Neural progenitor cell (in vitro differentiated cells): ENCODE measurements around the gene TRIOBP. TPM values are rescaled to one million over a fixed set of nuclear protein-coding genes. Genes with fewer than 3 reads are reported as not detected.

Experiments
- DNase-seq: peaks from one replicate; pipeline ENCODE4 v3.0.0-alpha.2; 2016; ENCODE audit warnings: low spot score
- H2AFZ ChIP-seq: fragments of 200-600 bp; sonication (generic); replicated peaks from 2 replicates; pipeline ENCODE4 v1.6.1; 2016; ENCODE audit warnings: antibody characterized with exemption
- H3F3A ChIP-seq: fragments of 200-600 bp; sonication (generic); 2 replicates; pipeline ENCODE4 v1.6.1; 2016; ENCODE audit warnings: antibody characterized with exemption, low read depth
- H3K27ac ChIP-seq: fragments of 200-600 bp; sonication (generic); 2 replicates; pipeline ENCODE4 v1.5.1; 2016; ENCODE audit warnings: mild to moderate bottlenecking
- H3K27me3 ChIP-seq: fragments of 200-600 bp; sonication (generic); 2 replicates; pipeline ENCODE4 v1.6.1; 2016; ENCODE audit warnings: mild to moderate bottlenecking, moderate library complexity
- H3K36me3 ChIP-seq: fragments of 200-600 bp; sonication (generic); 2 replicates; pipeline ENCODE4 v1.5.1; 2016
- H3K4me1 ChIP-seq: fragments of 200-600 bp; sonication (generic); 2 replicates; pipeline ENCODE4 v1.6.1; 2016; ENCODE audit warnings: mixed run types
- H3K4me2 ChIP-seq: fragments of 200-600 bp; sonication (generic); 2 replicates; pipeline ENCODE4 v1.6.1; 2016
- H3K4me3 ChIP-seq: fragments of 200-600 bp; sonication (generic); 2 replicates; pipeline ENCODE4 v1.5.1; 2016
- H3K79me2 ChIP-seq: fragments of 200-600 bp; sonication (generic); 2 replicates; pipeline ENCODE4 v1.6.1; 2016; ENCODE audit warnings: low read depth
- H3K9ac ChIP-seq: fragments of 200-600 bp; sonication (generic); 2 replicates; pipeline ENCODE4 v1.6.1; 2016
- H3K9me3 ChIP-seq: fragments of 200-600 bp; sonication (generic); 2 replicates; pipeline ENCODE4 v1.5.1; 2016; ENCODE audit warnings: low read depth
- H4K20me1 ChIP-seq: fragments of 200-600 bp; sonication (generic); 2 replicates; pipeline ENCODE4 v1.6.1; 2016; ENCODE audit warnings: low read depth
- H3K27ac Mint-ChIP-seq: 3 replicates; pipeline ENCODE4 v1.8.0; 2021; ENCODE audit warnings: mixed read lengths
- H3K27me3 Mint-ChIP-seq: 2 replicates; pipeline ENCODE4 v1.8.0; 2022; ENCODE audit warnings: low read depth, mild to moderate bottlenecking, inconsistent platforms, moderate library complexity, mixed read lengths; ENCODE audit not compliant: insufficient read depth
- H3K36me3 Mint-ChIP-seq: 3 replicates; pipeline ENCODE4 v1.8.0; 2021; ENCODE audit warnings: mixed read lengths
- H3K4me1 Mint-ChIP-seq: 3 replicates; pipeline ENCODE4 v1.8.0; 2021; ENCODE audit warnings: mixed read lengths
- H3K4me3 Mint-ChIP-seq: 3 replicates; pipeline ENCODE4 v1.8.0; 2021; ENCODE audit warnings: mild to moderate bottlenecking, moderate library complexity, mixed read lengths
- H3K9me3 Mint-ChIP-seq: 3 replicates; pipeline ENCODE4 v1.8.0; 2020; ENCODE audit warnings: mixed read lengths
- CTCF ChIP-seq: fragments of 200-600 bp; sonication (generic); IDR thresholded peaks from 2 replicates; pipeline ENCODE4 v1.5.1; 2017; ENCODE audit warnings: antibody characterized with exemption, mild to moderate bottlenecking
- EZH2 ChIP-seq: fragments of 200-600 bp; sonication (generic); IDR thresholded peaks from 2 replicates; pipeline ENCODE4 v1.6.1; 2017; ENCODE audit warnings: antibody characterized with exemption, mild to moderate bottlenecking, moderate library complexity
- EZH2phosphoT487 ChIP-seq: fragments of 200-600 bp; sonication (generic); IDR thresholded peaks from 2 replicates; pipeline ENCODE4 v1.6.1; 2017; ENCODE audit warnings: antibody characterized with exemption
- total RNA-seq: library from RNA; depleted of rRNA; stranded (reverse); fragments of >200 nt; gene quantifications from 2 replicates; pipeline ENCODE4 v1.2.3, GENCODE V29; 2015; ENCODE audit warnings: low replicate concordance

Gene TRIOBP
- total RNA-seq, 1 donor from 2014 or later, result 25.2 TPM

DNA sequence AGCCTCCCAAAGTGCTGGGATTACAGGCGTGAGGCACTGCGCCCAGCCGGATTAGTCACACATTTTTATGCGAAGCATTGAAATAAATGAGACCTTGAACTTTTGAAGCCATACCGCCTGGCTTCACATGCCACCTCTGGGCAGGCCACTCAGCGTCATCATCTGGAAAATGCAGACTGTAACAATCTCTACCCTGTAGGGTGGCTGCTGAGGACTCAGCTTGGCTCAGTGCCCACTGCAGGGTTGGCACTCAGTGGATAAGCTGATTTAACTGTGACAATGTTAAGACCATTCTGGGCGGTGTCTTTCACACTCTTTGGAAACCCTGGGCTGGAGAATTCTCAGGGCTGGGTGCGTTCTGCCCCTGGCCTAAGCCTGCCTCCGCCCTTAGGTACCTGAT is 48.9 kb upstream of the TRIOBP start:
- Histone ChIP-seq H3K27me3 (no peaks in the 10 kb centered on the region), H2AFZ (no peak overlapping the region), H3K36me3 (no peaks in the 10 kb centered on the region), H3K27ac (no peak overlapping the region), H3K4me2 (no peak overlapping the region), H3K9ac (no peak overlapping the region), H3K4me1 (no peaks in the 10 kb centered on the region), H3K9me3 (no peaks in the 10 kb centered on the region), H3K4me3 (no peak overlapping the region), H3K79me2 (no peaks in the 10 kb centered on the region), H3F3A (no peaks in the 10 kb centered on the region), H4K20me1 (peaks cover 4% of the 10 kb centered on the region)
- TF ChIP-seq EZH2 (no peak), EZH2phosphoT487 (no peak), CTCF (no peak)
- H3K9me3 Mint-ChIP-seq, result no peaks in the 10 kb centered on the region
- no peak overlapping the region for H3K27ac Mint-ChIP-seq
- peaks cover 2% of the 10 kb centered on the region for H3K27me3 Mint-ChIP-seq
- H3K4me1 Mint-ChIP-seq, result peaks cover 2% of the 10 kb centered on the region
- DNase-seq, result no peak
- peaks cover 2% of the 10 kb centered on the region for H3K36me3 Mint-ChIP-seq
- no peak overlapping the region for H3K4me3 Mint-ChIP-seq

DNA sequence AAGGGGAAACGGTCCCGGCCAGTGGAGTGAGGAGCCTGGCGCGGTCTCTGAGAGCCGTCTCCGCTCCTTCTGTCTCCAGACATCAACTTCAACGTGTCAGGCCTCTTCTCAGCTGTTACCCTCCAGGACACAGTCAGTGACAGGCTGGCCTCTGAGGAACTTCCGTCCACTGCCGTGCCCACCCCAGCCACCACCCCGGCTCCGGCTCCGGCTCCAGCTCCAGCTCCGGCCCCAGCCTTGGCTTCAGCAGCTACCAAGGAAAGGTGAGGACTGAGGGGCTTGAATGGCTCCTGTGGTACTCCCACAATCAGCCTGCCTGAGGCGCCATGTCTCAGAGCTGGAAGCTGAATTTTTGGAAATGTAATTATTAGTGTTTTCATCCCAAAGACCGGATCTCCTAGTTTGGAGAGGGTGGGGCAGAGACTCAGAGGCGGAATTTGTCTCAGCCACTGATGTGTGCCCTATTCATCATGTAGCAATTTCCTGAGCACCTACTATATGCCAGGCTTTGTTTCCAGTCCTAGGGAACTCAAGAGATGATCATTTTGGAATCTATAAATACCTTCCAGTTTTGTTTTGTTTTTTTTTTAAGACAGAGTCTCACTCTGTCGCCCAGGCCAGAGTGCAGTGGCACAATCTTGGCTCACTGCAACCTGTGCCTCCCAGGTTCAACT is 46.2 kb upstream of the TRIOBP start:
- Histone ChIP-seq H2AFZ (no peak overlapping the region), H4K20me1 (no peaks in the 10 kb centered on the region), H3K36me3 (no peaks in the 10 kb centered on the region), H3K4me2 (no peak overlapping the region), H3K27ac (no peak overlapping the region), H3K79me2 (no peaks in the 10 kb centered on the region), H3K4me3 (no peak overlapping the region), H3K4me1 (no peaks in the 10 kb centered on the region), H3F3A (no peaks in the 10 kb centered on the region), H3K27me3 (no peaks in the 10 kb centered on the region), H3K9ac (no peak overlapping the region), H3K9me3 (no peaks in the 10 kb centered on the region)
- TF ChIP-seq CTCF (no peak), EZH2 (no peak), EZH2phosphoT487 (no peak)
- Mint-ChIP-seq H3K27ac (no peak overlapping the region), H3K9me3 (no peaks in the 10 kb centered on the region), H3K4me1 (no peaks in the 10 kb centered on the region), H3K27me3 (peaks cover 3% of the 10 kb centered on the region), H3K36me3 (peaks cover 2% of the 10 kb centered on the region), H3K4me3 (no peak overlapping the region)
- no peak for DNase-seq

- TF ChIP-seq EZH2 (no peak), CTCF (no peak), EZH2phosphoT487 (no peak)
- no peak overlapping the region for H3K27ac ChIP-seq
- H3K27me3 Mint-ChIP-seq, result peaks cover 9% of the 10 kb centered on the region
- H3K36me3 ChIP-seq, result no peaks in the 10 kb centered on the region
- peaks cover 5% of the 10 kb centered on the region for H3K4me1 ChIP-seq
- H3K27me3 ChIP-seq, result no peaks in the 10 kb centered on the region
- DNase-seq, result no peak
- no peak overlapping the region for H3K4me3 ChIP-seq
- H2AFZ ChIP-seq, result no peak overlapping the region
- H3K9me3 ChIP-seq, result no peaks in the 10 kb centered on the region
- peaks cover 21% of the 10 kb centered on the region for H3K4me1 Mint-ChIP-seq
- H4K20me1 ChIP-seq, result peaks cover 6% of the 10 kb centered on the region
- H3K4me2 ChIP-seq, result no peak overlapping the region
- peaks cover 7% of the 10 kb centered on the region for H3K79me2 ChIP-seq
- H3F3A ChIP-seq, result no peaks in the 10 kb centered on the region
- H3K27ac Mint-ChIP-seq, result no peak overlapping the region
- H3K36me3 Mint-ChIP-seq, result peaks cover 2% of the 10 kb centered on the region
- H3K9ac ChIP-seq, result no peak overlapping the region
- H3K9me3 Mint-ChIP-seq, result no peaks in the 10 kb centered on the region
- H3K4me3 Mint-ChIP-seq, result no peak overlapping the region
These were observed 42.1 kb upstream of the TRIOBP start for GRCh38 chr22:37654563-37655251.
